HCEC 1CT (cell line): ENCODE measurements around the gene ACSS1.

Experiments
- DNase-seq: peaks from one replicate; pipeline ENCODE4 v3.0.0-alpha.2; 2017

The ACSS1 gene

GRCh38 chr20:25030649-25031207 is 27.2 kb downstream of the ACSS1 start:
- no peak for DNase-seq

- no peak for DNase-seq
Measured at GRCh38 chr20:25030007-25030648, 27.8 kb downstream of the ACSS1 start.

GRCh38 chr20:25025986-25026605 is 31.8 kb downstream of the ACSS1 start:
- no peak for DNase-seq

GRCh38 chr20:25025091-25025861 is 32.7 kb downstream of the ACSS1 start:
- DNase-seq = no peak

- no peak for DNase-seq
Measured at GRCh38 chr20:25024171-25024570, 33.8 kb downstream of the ACSS1 start.

DNA sequence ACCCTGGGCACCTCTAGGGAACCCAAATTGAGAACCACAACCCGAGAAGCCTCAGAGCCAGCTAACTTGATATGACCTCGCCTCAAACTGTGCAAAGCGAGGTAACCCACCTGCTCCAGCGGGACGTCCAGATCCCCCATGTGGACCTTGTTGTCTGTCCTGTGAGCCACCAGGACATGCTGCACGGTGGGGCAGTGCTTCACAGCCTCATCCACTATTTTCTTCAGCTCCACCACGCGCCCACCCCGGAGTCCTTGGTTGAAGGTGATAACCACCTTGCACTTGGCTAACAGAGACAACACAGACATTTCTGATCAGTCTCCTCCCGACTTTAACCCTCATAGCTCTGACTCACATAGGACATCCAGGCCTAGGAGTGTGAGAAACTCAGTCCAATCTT is 34.6 kb downstream of the ACSS1 start:
- DNase-seq = no peak

DNA sequence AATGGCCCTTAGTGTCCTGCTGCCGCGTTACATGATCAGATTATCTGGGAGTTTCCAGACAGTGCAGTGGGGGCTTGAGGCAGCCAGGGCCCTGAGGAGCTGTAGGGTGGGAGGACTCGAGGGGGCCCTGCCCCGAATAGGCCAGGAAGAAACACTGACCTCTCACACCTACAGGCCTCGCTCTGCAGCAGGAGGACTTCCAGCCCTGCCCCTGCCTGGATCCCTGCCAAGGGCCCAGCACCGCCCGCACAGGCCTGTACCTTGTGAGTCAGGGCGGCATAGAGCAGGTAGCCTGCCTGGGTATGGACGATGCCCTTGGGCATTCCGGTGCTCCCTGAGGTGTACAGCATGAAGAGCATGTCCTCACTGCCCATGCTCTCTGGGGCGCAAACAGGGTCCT is 35.3 kb downstream of the ACSS1 start:
- no peak for DNase-seq

DNA sequence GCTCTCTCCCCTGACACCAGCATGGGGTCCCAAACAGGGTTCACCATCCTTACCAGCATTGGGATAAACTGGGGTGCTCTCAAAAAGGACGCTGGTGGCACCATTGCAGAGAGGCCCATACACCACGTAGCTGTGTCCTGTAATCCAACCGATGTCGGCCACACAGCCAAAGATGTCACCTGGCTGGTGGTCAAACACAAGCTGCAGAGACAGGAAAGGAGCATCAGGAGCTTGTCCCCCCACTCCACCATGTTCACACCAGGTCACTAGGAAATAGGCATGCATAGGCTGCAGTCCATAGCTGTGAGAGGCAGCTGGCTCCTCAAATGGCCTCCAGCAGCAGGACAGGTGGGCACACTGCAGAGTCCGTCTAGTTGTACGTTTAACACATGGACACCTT is 36.6 kb downstream of the ACSS1 start:
- DNase-seq = no peak

- DNase-seq = no peak
Measured at GRCh38 chr20:25020901-25021301, 37.0 kb downstream of the ACSS1 start.

- no peak for DNase-seq
Measured at GRCh38 chr20:25020345-25020744, 37.6 kb downstream of the ACSS1 start.

GRCh38 chr20:25019381-25020155 is 38.4 kb downstream of the ACSS1 start:
- no peak for DNase-seq

DNA sequence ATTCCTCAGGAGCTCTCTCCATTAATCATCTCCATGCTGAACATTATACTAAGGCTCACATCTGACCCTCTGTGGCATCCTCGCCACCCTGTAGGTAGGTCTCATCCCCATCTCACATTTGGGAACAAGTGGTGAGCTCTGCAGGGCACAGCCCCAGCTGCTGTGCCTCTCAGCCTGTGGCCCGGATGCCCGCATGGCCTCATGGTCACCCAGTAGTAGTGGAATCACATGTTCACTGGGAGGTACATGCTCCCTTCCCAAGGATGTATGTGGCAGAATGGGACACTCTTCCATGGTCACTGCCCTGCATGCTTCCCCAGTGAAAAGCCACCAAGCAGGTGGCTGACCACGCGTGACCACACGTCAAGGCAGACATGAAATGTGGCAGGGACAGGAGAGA is 39.1 kb downstream of the ACSS1 start:
- no peak for DNase-seq

DNA sequence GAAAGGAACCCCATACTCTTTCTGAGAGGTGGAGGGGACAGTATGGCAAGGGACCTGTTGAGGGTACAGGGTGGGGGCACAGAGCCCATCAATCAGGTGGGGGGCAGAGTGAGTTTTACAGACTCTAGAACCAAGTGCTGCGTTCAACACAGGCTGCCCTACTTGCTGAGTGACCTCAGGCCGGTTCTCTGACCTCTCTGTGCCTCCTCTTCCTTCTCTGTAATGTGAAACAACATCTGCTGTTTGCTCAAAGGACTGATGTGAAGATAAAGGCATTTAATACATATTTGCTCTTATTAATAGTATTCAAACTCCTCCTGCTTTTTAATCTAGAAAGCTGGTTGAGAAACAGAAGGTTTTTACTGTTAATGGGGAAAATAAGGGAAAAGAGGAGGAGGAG is 39.5 kb downstream of the ACSS1 start:
- no peak for DNase-seq

GRCh38 chr20:25017257-25017803 is 40.6 kb downstream of the ACSS1 start:
- no peak for DNase-seq

DNA sequence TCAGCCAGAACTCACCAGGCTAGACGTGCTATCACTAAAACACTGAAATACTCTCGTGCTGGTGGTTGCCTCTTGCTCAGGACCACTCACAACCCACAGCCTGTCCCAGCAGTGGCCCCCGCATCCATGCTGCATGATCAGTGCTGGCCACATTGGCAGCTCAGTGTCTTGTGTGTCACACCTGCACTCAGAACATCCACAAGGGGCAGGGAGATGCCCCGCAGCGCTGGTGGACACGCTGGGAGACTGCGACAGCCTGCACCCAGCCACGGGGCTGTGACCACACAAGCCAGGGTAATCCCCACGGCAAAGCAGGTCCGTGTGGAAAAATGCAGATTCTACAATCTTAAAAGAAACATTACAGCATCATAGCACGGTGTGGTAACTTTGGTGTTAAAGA is 41.5 kb downstream of the ACSS1 start:
- DNase-seq = no peak

DNA sequence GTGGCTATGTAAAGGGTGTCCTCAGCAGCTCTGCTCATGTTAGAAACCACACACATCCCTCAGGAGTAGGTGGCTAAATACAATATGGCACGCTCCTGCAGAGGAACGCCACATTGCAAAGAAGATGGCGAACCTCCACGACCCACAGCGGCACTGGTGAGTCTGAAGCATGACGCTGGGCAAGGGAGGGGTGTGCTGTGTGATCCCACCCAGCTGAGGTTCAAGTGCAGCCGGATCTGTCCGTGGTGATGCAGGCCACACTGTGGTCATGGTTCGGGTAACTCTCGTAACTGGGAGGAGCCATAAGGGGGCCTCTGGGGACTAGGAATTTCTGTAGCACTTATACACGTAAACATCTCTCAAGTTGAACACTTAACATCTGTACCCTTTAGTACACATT is 42.0 kb downstream of the ACSS1 start:
- DNase-seq = no peak

DNA sequence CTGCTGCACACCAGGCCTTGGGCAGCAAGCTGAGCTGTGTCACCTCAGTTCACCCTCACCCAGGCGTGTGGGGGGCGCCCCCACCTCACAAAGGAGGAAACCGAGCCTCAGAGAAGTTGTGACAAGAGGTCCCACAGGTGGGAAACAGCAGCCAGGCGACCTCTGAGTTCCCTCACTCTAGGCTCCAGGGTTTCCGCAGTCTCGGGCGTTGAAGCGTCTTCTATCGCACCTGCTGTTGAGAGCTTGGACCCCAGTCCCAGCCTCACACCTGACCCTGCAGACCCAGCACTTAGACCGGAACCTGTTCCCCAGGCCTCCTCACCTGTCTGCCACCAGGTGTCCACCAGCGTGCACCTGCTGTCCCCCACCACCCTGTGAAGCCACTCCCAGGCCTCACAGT is 43.1 kb downstream of the ACSS1 start:
- DNase-seq = no peak

DNA sequence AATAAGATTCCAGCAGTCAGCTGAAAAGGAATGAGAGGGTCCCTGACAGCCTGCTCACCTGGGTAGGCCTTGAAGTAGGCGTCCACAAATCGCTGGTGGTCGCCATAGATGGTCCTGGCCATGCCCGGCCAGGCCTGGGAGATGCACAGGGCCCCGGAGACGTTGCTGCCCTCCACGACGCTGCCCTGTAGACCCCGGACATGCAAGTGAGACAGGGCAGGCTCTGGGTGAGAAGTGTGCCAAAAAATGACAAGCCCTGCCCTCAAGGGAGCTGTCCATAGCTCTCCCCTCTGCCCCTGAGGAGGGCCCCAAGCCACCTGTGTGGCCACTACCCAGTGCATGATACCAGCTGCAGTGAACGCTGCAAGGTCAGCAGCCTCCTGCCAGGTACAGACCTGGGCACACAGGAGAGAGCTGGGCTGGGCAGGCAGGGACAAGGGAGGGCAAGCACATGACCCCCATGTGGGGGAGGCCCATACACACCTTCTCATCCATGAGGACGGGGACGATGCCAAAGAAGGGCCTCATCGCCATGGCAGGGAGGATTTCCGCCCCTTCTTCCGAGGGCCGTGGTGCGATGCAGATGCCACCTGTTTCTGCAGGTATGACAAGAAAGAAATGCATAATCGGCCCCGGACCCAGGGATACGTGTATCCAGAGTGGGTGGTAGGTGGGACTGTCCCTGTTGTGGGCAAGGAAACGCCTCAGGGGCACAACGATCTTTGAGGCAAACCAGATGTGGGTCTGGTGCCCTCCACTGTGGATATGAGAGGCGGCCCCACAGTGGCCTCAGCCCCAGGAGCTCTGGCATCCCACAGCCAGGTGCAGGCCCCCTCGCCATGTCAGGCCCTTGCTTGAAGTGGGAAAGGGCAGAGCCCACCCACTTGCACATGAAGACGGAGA is 44.2 kb downstream of the ACSS1 start:
- DNase-seq = no peak

DNA sequence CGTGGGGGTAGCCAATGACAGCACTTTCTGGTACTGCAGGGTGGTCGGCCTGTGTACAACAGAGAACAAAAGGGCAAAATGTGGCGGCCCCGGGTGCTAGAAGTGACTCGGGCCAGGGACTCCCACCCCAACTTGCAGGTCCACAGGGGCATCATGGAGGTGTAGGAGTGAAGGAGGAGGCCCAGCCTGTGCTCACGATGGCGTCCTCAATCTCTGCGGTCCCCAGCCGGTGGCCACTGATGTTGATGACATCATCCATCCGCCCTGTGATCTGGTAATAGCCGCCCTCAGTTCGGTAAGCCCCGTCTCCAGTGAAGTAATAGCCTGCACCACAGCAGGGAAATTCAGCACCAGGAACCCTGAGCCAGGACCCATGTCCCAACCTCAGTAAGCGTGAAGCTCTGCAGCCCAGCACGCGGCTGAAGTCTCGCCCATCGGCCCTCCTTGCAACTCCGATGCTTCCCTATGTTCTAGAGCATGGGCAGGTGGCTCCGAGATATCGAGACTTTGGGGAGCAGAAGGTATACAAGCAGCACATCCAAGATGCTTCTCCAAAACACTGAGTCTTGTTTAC is 45.2 kb downstream of the ACSS1 start:
- no peak for DNase-seq

- DNase-seq = no peak
Measured at GRCh38 chr20:25011831-25012241, 46.1 kb downstream of the ACSS1 start.

- no peak for DNase-seq
Measured at GRCh38 chr20:25011261-25011660, 46.7 kb downstream of the ACSS1 start.
